ENCODE data around the gene HFM1.

HFM1 gene

GRCh38 chr1:91278754-91279153, 125.9 kb downstream of the HFM1 start:
- in situ Hi-C loops (cut with HindIII; ENCODE audit: low sequenced_read_pairs), result no loop called here

- in situ Hi-C loops (cut with HindIII; ENCODE audit: low sequenced_read_pairs), result no loop called here
Measured at GRCh38 chr1:91273875-91274274, 130.8 kb downstream of the HFM1 start.

GRCh38 chr1:91261655-91262054, 143.0 kb downstream of the HFM1 start:
- in situ Hi-C loops (cut with HindIII; ENCODE audit: low sequenced_read_pairs), result no loop called here

GRCh38 chr1:91245435-91245834, 159.2 kb downstream of the HFM1 start:
- in situ Hi-C loops (cut with HindIII; ENCODE audit: low sequenced_read_pairs), result no loop called here

GRCh38 chr1:91244737-91245136, 159.9 kb downstream of the HFM1 start:
- in situ Hi-C loops (cut with HindIII; ENCODE audit: low sequenced_read_pairs), result no loop called here

- in situ Hi-C loops (cut with HindIII; ENCODE audit: low sequenced_read_pairs), result no loop called here
Measured at GRCh38 chr1:91243171-91243570, 161.5 kb downstream of the HFM1 start.

- in situ Hi-C loops (cut with HindIII; ENCODE audit: low sequenced_read_pairs), result no loop called here
Measured at GRCh38 chr1:91234181-91234580, 170.5 kb downstream of the HFM1 start.

GRCh38 chr1:91226741-91227140, 177.9 kb downstream of the HFM1 start:
- in situ Hi-C loops (cut with HindIII; ENCODE audit: low sequenced_read_pairs), result no loop called here

- in situ Hi-C loops (cut with HindIII; ENCODE audit: low sequenced_read_pairs), result no loop called here
Measured at GRCh38 chr1:91224878-91225277, 179.8 kb downstream of the HFM1 start.

GRCh38 chr1:91221017-91221416, 183.6 kb downstream of the HFM1 start:
- in situ Hi-C loops (cut with HindIII; ENCODE audit: low sequenced_read_pairs), result no loop called here

- in situ Hi-C loops (cut with HindIII; ENCODE audit: low sequenced_read_pairs), result no loop called here
Measured at GRCh38 chr1:91217911-91218310, 186.7 kb downstream of the HFM1 start.

Data from endothelial cell of hepatic sinusoid (primary cell).